NB4 (cell line): ENCODE data around the gene ARL11.

Experiments
- CTCF ChIP-seq: IDR thresholded peaks from one replicate; pipeline ENCODE4 v1.5.1; 2012; ENCODE audit warnings: low read depth, low read length
- POLR2A ChIP-seq: IDR thresholded peaks from 2 replicates; pipeline ENCODE4 v1.6.1; 2011; ENCODE audit warnings: mild to moderate bottlenecking; ENCODE audit not compliant: insufficient read length; ENCODE audit errors: extremely low read depth

DNA sequence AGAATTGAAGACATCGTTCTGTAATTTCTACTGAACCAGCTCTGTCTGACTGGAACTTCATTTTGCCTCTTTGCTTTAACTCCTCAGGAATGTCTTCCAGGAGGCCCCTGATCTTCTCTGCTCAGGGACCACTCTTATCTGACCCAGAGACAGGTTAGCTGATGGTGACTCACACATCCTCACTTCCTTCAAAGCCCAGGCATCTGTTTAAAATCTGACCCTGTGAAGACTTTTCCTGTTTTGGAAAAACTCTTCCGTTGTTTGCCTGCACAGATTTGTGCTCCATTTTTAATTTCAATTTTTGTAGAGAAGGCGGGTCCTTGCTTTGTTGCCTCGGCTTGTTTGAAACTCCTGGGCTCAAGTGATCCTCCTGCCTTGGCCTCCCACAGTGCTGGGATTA is 1.6 kb downstream of the ARL11 start:
- TF ChIP-seq POLR2A: no peak
- no peak for TF ChIP-seq CTCF
